ENCODE data around the gene TAPBPL.
A peak's percentile ranks its signal among the peaks of the same experiment; 100 is the strongest.
"Not testable (repeated sequence)": the region's sequence is repeated elsewhere in the genome, so short reads cannot be mapped to it uniquely, and the experiment has no call there.

Gene TAPBPL

GRCh38 chr12:6490673-6491072 lies 38.8 kb downstream of the TAPBPL start:
- DNase-seq (ENCODE audit: low read depth in 3 of 3): not testable (repeated sequence)

GRCh38 chr12:6492838-6493496 lies 41.1 kb downstream of the TAPBPL start, which contains the start of gene MRPL51:
MRPL51 (minus strand) TSS chr12:6493262; CDS start chr12:6493136, 126 bp downstream.
- DNase-seq (ENCODE audit: low read depth in 3 of 3): peak; percentile 93 to 97 (median 96)

GRCh38 chr12:6493497-6494257 lies 41.8 kb downstream of the TAPBPL start, which contains the start of gene NCAPD2:
NCAPD2 (plus strand) TSS chr12:6494102; CDS start chr12:6495099, 997 bp downstream.
- peak; percentile 85 to 88 (median 87) for DNase-seq (ENCODE audit: low read depth in 3 of 3)

- no peak for DNase-seq (ENCODE audit: low read depth in 3 of 3)
Measured at GRCh38 chr12:6494258-6494743, 42.5 kb downstream of the TAPBPL start.

- DNase-seq (ENCODE audit: low read depth in 3 of 3): no peak
Measured at GRCh38 chr12:6494968-6495367, 43.1 kb downstream of the TAPBPL start.

- not testable (repeated sequence) for DNase-seq (ENCODE audit: low read depth in 3 of 3)
Measured at GRCh38 chr12:6497291-6497690, 45.4 kb downstream of the TAPBPL start.

GRCh38 chr12:6500466-6500865 lies 48.6 kb downstream of the TAPBPL start:
- no peak for DNase-seq (ENCODE audit: low read depth in 3 of 3)

- no peak for DNase-seq (ENCODE audit: low read depth in 3 of 3)
Measured at GRCh38 chr12:6507102-6507998, 55.5 kb downstream of the TAPBPL start.

GRCh38 chr12:6508087-6508486 lies 56.2 kb downstream of the TAPBPL start:
- DNase-seq (ENCODE audit: low read depth in 3 of 3): no peak
